ENCODE results near the gene IL17RC.

IL17RC gene

DNA sequence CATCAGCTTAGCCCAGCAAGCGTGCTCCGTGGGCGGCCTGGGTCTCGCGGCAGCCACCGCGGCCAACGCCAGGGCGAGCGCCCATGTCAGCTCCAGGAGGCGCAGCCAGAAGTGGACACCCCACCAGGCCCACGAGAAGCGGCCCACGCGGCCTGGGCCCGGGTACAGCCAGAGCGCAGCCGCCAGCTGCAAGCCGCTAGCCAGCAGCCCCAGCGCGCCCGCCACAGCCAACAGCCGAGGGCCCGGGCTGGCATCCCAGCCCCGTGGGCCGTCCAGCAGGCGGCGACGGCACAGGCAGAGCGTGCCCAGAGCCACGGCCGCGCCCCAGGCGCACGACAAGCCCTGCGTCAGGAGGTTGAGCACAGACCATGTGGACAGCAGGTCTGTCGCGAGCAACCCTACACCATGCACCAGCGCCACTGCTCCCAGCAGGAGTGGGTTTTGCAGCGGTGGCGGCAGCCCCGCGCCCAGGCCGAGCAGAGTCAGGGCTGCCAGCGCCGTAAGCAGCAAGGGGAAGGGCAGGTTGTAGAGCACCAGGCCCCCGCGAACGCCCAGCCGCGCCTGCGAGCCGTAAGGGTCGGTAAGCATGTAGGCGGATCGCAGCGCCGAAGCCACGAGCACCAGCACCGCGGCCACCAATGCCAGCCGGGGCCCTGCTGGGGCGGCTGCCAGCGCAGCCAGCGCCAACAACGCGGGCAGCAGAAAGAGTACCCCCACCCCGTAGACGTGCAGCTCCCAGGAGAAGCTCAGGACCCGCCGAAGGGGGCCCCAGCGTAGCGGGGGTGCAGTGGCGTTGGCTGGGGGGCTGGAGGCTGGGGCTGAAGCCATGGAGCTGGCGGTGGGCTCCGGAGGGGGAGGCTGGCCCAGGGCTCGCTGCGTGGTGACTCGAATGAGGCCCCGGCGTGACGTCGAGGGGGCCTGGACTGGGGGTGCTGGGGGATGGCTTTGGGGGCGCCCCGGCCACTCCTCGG, 30.4 kb downstream of the IL17RC start:
- no peak for DNase-seq

DNA sequence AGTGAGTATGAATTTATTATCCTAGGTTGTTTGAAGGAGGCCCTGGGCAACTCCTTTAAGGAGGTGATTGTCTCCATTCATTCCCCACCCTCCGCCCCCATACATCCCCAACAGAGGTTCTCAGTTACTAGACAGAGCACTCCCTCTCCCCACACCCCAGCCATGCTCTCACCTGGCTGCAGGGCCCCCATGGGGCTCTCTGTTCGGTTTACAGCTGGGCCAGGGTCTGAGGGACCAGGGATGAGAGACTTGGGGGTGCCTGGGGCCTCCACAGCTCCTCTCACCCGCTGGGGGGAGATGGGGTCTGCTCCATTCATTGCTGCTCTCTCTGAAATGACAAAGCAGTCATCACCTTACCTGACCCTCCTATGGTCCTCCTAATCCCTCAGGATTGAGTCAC, 31.7 kb downstream of the IL17RC start:
- no peak for DNase-seq

DNA sequence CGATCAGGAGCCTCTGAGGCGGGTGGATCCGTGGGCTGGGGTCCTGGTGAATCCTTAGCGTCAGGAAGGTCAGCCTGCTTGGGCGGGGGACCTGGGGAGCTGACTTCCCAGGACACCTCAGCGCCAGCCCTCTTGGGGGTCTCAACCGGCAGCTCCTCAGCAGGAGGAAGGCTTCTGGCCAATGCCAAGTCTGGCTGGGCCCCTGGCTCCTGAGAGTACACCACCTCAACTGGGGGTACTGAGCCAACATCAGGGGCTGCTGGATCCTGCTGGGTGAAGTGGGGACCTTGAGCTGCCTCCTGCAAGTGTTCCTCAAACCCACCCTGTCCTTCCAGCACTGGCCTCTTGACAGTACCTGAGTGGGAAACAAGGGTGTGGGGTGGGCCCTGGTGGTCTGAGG, 32.2 kb downstream of the IL17RC start:
- DNase-seq = no peak

DNA sequence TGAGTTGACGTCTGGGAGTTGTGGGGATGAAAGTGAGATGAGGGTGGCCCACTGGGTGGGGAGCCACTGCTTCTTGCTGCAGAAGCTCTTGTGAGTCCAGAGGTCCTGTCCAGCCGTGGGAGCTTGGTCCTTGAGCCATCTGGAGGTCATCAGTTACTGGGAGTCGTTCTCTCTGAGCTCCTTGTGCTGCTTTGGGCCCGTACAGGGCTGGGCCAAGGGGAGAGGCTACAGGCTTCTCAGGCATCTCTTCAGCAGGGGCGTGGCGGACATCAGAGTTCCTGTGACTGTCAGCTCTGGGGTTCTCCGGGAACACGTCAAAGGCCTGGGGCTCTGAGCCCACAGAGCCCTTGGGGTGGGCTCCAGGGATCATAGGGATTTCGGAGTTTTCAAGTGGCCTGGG, 32.7 kb downstream of the IL17RC start:
- DNase-seq = no peak

GRCh38 chr3:9951126-9951525, 34.2 kb downstream of the IL17RC start:
- no peak for DNase-seq

GRCh38 chr3:9951598-9951961, 34.7 kb downstream of the IL17RC start:
- DNase-seq = no peak

- peak; percentile 56 for DNase-seq
These were observed 35.3 kb downstream of the IL17RC start, which contains the start of gene PRRT3 for GRCh38 chr3:9951962-9952805. Gene PRRT3 (minus strand): TSS chr3:9952408. CDS start chr3:9950115, 2,293 bp downstream.

DNA sequence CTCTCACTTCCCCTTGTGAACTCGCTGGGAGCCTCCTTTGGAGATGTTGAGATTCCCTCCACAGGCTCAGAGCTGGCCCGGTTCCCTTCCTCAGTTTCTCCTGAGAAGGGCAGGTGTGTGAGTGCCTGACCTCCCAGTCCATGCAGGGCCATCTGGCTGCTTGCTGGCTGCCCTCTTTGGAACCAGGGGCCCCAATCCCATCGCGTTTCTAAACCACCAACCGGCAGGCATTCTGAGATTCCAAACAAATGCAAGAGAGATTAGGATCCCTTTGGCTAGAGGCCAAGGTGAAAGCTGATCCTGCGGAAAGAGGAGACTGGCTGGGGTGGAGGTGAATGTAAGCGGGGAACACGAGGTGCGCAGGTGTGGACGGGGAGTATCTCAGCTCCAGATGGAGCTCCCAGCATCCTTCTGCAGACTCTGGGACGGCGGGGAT, 38.2 kb downstream of the IL17RC start:
- no peak for DNase-seq

DNA sequence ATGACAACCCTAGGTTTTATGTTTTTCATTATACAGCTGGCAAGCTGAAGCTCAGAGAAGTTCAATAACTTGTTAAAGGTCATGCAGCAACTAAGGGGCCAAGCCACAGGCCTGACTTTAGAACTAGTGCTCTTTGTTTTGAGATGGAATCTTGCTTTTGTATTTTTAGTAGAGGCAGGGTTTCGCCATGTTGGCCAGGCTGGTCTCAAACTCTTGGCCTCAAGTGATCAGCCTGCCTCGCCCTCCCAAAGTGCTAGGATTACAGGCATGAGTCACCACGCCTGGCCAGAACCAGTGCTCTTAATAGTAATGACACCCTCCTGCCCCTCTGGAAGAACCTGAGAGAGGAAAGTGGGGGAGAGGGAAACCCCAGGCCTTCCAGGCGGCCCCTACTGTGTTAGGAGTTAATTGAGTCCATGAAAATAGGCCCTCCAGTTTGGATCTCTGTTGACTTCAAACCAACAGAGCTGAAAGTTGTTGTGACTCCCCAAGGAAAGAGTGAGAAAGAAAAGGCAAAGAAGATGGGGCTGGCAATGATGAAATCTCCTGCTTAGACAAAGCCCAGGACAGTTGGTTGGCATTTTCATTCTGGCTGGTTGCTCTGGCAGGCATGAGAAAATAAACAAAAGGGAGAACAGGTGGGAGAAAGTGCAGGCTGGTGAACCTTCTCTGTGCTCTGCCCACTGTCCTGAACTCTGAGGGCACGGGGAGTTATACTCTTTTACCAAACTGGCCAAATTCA, 38.9 kb downstream of the IL17RC start:
- no peak for DNase-seq

DNA sequence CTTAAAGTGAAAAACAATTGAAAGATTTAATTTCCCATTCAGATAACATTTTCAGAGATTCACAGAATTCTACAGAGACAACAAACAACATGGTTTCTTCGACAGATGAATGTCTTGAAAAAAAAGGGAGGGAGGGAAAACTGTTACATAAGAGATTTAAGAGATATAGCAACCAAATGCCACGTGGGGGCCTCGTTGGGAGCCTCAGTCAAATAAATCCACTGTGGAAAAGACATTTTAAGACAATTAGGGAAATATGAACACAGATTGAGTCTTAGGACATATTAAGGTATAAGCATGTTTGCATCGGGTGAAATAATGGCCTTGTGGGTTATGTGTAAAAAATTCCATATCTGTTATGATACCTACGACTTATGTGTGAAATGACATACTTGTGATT, 40.3 kb downstream of the IL17RC start:
- no peak for DNase-seq

DNA sequence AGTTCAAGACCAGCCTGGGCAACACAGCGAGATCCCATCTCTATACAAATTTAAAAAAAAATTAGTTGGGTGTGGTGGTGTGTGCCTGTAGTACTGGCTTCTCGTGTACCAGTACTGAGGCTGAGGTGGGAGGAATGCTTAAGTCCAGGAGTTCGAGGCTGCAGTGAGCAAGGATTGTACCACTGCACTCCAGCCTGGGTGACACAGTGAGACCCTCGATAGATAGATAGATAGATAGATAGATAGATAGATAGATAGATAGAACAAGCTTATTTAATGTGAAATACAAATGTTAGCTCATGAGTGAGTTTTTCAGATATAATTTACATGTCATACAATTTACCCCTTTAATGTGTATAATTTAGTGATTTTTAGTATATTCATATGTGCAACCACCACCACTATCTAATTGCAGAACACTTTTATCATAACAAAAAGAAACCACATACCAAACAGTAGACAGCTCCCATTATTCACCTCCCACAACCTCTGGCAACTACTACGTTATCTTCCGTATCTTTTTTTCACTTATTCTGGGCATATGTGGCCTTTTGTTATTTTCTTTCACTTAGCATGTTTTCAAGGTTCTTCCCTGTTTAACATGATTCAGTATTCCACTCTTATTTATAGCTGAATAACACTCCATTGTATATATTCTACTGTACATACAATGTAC, 48.4 kb downstream of the IL17RC start:
- DNase-seq = no peak

DNA sequence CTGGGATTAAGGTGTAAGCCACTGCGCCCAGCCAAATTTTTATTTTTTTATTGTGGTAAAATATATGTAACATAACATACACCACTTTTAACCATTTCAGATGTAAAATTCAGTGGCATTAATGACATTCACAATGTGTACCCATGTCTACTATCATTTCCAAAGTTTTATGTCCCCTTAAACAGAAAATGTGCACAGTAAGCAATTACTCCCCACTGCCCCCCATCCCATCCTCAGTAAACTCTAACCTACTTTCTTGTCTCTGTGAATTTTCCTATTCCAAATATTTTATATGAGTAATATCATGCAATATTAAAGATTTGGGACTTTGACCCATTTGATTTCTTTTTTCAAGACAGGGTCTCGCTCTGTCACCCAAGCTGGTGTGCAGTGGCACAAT, 49.9 kb downstream of the IL17RC start:
- no peak for DNase-seq

DNA sequence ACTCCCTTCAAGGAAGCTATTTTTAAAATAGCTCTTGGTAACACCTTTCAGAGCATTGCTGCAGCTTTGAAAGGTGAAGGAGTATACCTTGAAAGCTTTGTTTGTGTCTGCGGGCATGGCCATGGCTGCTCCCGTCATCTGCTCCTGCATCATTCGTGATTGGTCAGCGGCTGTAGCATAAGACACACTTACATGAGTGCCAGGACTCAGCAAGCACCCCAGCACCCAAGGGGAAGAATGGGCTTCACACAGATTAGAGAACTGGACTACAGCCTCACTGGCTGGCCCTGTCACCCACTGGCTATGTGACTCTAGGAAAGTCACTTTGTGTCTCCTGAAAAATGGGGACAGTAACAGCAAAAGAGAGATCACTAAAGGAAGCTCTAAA, 52.7 kb downstream of the IL17RC start:
- DNase-seq = no peak

- DNase-seq = no peak
These were observed 53.2 kb downstream of the IL17RC start for GRCh38 chr3:9970020-9970652.

GRCh38 chr3:9976721-9977709, 60.1 kb downstream of the IL17RC start:
- no peak for DNase-seq

DNA sequence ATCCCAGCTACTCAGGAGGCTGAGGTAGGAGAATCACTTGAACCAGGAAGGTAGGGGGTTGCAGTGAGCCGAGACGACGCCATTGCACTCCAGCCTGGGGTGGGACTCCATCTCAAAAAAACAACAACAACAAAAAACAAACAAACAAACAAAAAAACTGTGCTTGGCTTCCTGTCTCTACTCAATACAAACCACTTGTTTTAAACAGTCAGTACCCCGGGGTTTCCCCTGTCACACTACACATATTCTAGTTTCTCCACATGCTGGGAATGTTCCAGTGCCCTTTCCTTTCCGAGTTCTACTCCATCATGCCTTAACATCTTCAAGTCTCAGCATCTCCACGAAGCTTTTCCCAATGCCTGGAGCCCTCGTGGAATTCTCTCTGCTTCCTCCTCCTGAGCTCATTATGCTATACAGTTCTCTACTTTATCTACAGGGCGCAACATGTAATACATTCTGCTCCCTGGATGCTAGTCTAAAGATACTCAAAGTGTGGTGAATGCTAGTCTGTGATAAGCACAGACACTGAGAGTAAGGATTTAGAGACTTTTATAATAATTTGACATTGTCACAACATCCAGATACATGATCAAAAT, 61.9 kb downstream of the IL17RC start:
- DNase-seq = no peak

- DNase-seq = no peak
These were observed 63.4 kb downstream of the IL17RC start for GRCh38 chr3:9980251-9980650.

Data from activated CD8-positive, alpha-beta memory T cell treated with anti-CD3 and anti-CD28 coated beads, Interleukin-2, amount 50 U/mL, for 4 hours (primary cell).